ENCODE measurements around the gene TSPAN2. TPM values are rescaled to one million over a fixed set of nuclear protein-coding genes. Genes with fewer than 3 reads are reported as not detected.

Gene TSPAN2
- polyA plus RNA-seq, 1 of the 3 experiments (the other 2 are of a cell fraction) = 0.23 TPM

GRCh38 chr1:115074839-115075534, 14.3 kb downstream of the TSPAN2 start:
- TF ChIP-seq REST (IDR thresholded peaks at IDR 0.05; ENCODE audit: low read depth, low read length) (no peak), EP300 (IDR thresholded peaks at IDR 0.05; ENCODE audit: borderline replicate concordance in 1 of 2, low read depth in 1 of 2, low read length in 1 of 2) (no peak), RCOR1 (IDR thresholded peaks at IDR 0.05; ENCODE audit: low read length) (no peak), PBX3 (IDR thresholded peaks at IDR 0.05) (no peak), EZH2phosphoT487 (IDR thresholded peaks at IDR 0.05; ENCODE audit: borderline replicate concordance, low read depth) (no peak), TAF1 (IDR thresholded peaks at IDR 0.05; ENCODE audit: borderline replicate concordance, low read depth, low read length) (no peak), SMC3 (IDR thresholded peaks at IDR 0.05; ENCODE audit: low read depth, low read length) (no peak), ELF1 (IDR thresholded peaks at IDR 0.05) (no peak), USF1 (IDR thresholded peaks at IDR 0.05; ENCODE audit: borderline replicate concordance, low read depth) (no peak), CHD2 (IDR thresholded peaks at IDR 0.05; ENCODE audit: low read length, partially characterized antibody) (no peak), NFIC (IDR thresholded peaks at IDR 0.05; ENCODE audit: borderline replicate concordance) (no peak), TCF12 (IDR thresholded peaks at IDR 0.05) (no peak), RXRA (IDR thresholded peaks at IDR 0.05; ENCODE audit: borderline replicate concordance, low read depth) (no peak), RFX5 (IDR thresholded peaks at IDR 0.05; ENCODE audit: low read length) (no peak), YY1 (IDR thresholded peaks at IDR 0.05; ENCODE audit: low read depth) (no peak), FOSL2 (IDR thresholded peaks at IDR 0.05; ENCODE audit: borderline replicate concordance, low read depth) (no peak), JUND (IDR thresholded peaks at IDR 0.05) (no peak)
- no peaks in the 10 kb centered on the region; the same call in 1 of the 2 replicates for H3K27me3 ChIP-seq (ENCODE audit: insufficient read depth)
- H3K4me2 ChIP-seq = no peak overlapping the region
- no peaks in the 10 kb centered on the region for H3K9me2 ChIP-seq
- no peak overlapping the region for H3K27ac ChIP-seq (ENCODE audit: low read depth in 2 of 2, low read length in 1 of 2)
- H3F3A ChIP-seq (replicated peaks; ENCODE audit: insufficient read depth) = no peaks in the 10 kb centered on the region
- no peaks in the 10 kb centered on the region for H3K79me2 ChIP-seq (ENCODE audit: insufficient read depth)
- no peaks in the 10 kb centered on the region for H3K9me3 ChIP-seq
- H3K9ac ChIP-seq = no peak overlapping the region
- H4K20me1 ChIP-seq (ENCODE audit: insufficient read depth) = no peaks in the 10 kb centered on the region
- H3K4me1 ChIP-seq (ENCODE audit: control insufficient read depth in 1 of 2, insufficient read depth in 2 of 2, low read depth in 1 of 2, low read length in 1 of 2) = peaks cover 0 to 6% of the 10 kb centered on the region in 2 experiments; a peak in 2 of 4 replicates
- WGBS (ENCODE audit: low lambda C conversion rate) = 60% methylated on average over 9 of the region's 11 CpGs
- no peaks in the 10 kb centered on the region for H3K36me3 ChIP-seq (replicated peaks in 1 of 2; ENCODE audit: control insufficient read depth in 1 of 2, insufficient read depth in 2 of 2, low read length in 1 of 2)
- POLR2A ChIA-PET = no interaction called here
- DNase-seq = no peak
- CTCF ChIA-PET = interaction anchor here (1.8 kb wide), 1 partner anchor 22 kb away, joined by 5 read pairs; no protein-coding TSS in a partner anchor
- H3K4me3 ChIP-seq (ENCODE audit: low read depth in 2 of 2, low read length in 1 of 2) = no peak overlapping the region
- no peak overlapping the region for H2AFZ ChIP-seq (ENCODE audit: low read depth)
